Lung microvascular endothelial cell (primary cell): ENCODE results near the gene WASF2. TPM values are rescaled to one million over a fixed set of nuclear protein-coding genes. Genes with fewer than 3 reads are reported as not detected.
A peak's percentile ranks its signal among the peaks of the same experiment; 100 is the strongest.

Experiments used
- DNase-seq, 2 donors: peaks; one replicate each; pipeline versions ENCODE4 v3.0.0 to v3.0.0-alpha.2; 2010; ENCODE audit warnings: low read depth in 2 of 2
- total RNA-seq: library from RNA; depleted of rRNA; stranded (reverse); fragments of >200 nt; gene quantifications from 2 replicates; pipeline ENCODE4 v1.2.1, GENCODE V29; 2014

Gene WASF2
- total RNA-seq, 1 donor from 2014 or later, result 34.7 TPM

GRCh38 chr1:27358928-27359313 lies 131.0 kb downstream of the WASF2 start:
- DNase-seq, result no peak

DNA sequence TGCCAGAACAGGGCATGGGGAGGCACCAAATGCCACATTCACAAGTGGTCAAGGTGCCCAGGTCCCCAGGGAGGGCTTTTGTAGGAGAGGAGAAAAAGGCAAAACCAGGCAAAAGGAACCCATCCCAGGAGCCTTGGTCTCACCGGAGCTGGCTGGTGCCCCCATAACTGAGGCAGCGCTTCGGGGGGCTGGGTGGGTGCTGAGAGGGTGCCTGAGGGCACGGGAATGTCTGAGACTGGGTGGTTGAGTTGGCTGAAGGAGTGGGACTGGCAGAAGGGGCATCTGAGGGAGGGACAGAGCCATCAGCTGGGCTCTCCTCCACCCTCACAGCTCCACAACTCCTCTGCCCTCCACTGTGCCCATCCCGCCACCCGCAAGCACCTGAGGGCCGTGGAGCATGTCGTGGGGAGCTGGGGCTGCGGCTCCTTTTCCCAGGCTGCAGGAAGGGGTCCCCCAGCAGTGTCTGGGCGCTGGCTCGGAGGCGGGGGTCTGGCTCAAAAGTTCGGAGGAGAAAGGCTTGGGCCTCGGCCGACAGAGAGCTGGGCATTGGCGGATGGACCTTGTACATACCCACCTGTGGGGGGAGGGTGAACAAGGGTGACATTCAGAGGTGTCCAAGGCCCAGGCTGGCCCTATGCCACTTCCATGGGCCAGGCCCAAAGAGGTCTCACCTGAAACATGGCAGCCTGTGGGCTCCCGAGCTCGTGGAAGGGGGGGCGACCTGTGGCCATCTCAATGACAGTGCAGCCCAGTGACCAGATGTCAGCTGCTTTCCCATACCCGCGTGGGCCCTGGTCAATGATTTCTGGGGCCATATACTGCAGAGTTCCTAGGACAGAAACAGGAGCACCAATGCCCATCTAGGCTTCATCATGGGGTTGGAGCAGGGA lies 131.7 kb downstream of the WASF2 start:
- no peak for DNase-seq

GRCh38 chr1:27357281-27358037 lies 132.5 kb downstream of the WASF2 start:
- peak; percentile 57 to 78 for DNase-seq

DNA sequence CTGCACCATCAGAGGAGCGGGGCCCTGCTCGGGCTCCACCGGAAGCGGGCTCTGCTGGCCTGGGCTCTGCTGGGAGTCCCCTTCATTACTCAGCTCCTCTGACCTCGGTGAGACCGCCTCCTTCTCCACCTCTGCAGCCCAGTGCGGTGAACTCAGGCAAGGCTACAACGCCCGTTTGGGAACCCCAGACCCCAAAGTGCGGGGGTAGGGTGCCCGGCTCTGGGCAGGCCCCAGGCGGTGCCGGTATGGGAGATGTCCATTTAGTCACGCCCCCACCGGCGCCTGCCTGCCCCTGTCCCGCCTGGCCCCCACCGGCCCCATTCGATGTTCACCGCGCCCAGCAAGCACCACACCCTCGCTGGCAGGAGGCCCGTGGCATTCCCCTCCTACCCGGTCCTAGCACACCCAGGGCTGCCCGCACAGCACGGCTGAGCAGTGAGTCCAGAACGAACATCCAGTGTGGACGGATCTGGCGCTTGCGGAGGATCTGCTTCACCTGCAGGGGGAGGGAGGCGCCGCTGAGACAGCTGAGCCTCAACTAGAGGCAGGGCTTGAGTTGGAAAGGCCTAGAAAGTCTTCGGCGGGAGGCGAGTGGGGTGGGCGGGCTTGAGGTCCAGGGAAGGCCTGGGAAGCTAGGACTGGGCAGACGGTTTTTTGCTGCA lies 133.2 kb downstream of the WASF2 start:
- DNase-seq, result peak in 1 of 2 donors; percentile 21

DNA sequence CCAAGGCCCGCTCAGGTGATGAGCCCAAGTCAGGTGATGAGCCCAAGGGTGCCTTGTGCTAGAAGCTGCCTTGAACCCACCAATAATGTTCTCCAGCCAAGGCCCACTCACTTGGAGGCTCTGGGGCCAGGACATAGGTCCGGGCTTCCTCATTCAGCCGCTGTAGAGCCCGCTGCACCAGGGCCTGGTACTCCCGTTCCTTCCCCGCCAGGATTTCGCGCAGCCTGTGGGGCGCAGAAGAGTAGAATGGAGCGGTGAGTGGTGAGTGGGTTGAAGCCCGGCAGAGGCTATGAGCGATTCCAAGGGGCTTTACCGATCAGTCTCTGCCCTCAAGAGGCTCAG lies 133.7 kb downstream of the WASF2 start:
- no peak for DNase-seq

DNA sequence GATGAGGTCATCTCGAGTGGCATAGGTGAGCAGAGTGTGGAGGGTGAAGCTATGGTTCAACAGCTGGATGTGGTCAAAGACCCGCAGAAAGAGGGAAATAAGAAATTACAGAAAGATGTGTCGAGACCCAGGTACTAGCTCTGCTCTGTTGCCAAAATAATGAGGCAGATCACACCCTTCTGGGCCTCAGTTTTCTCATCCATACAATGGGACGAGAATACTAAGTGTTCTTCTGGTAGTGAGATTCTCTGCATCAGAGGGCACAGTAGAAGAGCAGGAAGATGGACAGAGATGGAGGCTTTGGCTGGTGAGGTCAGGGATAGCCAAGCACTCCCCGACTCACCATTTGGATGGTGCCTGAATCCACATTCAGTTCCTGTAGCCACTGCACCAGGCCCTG lies 134.3 kb downstream of the WASF2 start:
- DNase-seq, result no peak

Other genes with a start within 250 kb of the WASF2 start
- gene TMEM222, start 168.0 kb downstream of the WASF2 start, total RNA-seq, result 18.7 and 24.2 TPM in 2 replicates
- 0.22 TPM in 1 of 2 replicates, not detected in the other for gene SYTL1, start 148.1 kb downstream of the WASF2 start, total RNA-seq
- 2.0 and 3.9 TPM in 2 replicates for gene MAP3K6, start 123.2 kb downstream of the WASF2 start, total RNA-seq
- gene FCN3, start 115.3 kb downstream of the WASF2 start, total RNA-seq, result not detected in 2 replicates
- not detected in 2 replicates for gene CD164L2, start 106.8 kb downstream of the WASF2 start, total RNA-seq
- under 0.01 and 0.22 TPM in 2 replicates for gene GPR3, start 97.5 kb downstream of the WASF2 start, total RNA-seq
- gene AHDC1, start 114.0 kb upstream of the WASF2 start, total RNA-seq, result 5.0 and 6.7 TPM in 2 replicates
- under 0.01 and 0.20 TPM in 2 replicates for gene FGR, start 145.0 kb upstream of the WASF2 start, total RNA-seq
- gene IFI6, start 182.0 kb upstream of the WASF2 start, total RNA-seq, result 19.2 and 21.4 TPM in 2 replicates
- 5.4 and 9.1 TPM in 2 replicates for gene FAM76A, start 235.8 kb upstream of the WASF2 start, total RNA-seq